Neuronal stem cell (in vitro differentiated cells): ENCODE data around the gene ERC1.

Experiments used
- DNase-seq: peaks from one replicate; pipeline ENCODE4 v3.0.0-alpha.2; 2013; ENCODE audit warnings: low spot score
- H2AFZ ChIP-seq: one replicate; pipeline ENCODE4 v1.6.1; 2013; ENCODE audit warnings: mild to moderate bottlenecking, low read length, inconsistent platforms
- H2AK5ac ChIP-seq: 2 replicates; pipeline ENCODE4 v1.6.1; 2013; ENCODE audit warnings: low read depth, mild to moderate bottlenecking, inconsistent platforms, low read length, moderate library complexity, mixed read lengths
- H2BK120ac ChIP-seq: 2 replicates; pipeline ENCODE4 v1.6.1; 2013; ENCODE audit warnings: low read depth, mild to moderate bottlenecking, inconsistent platforms, low read length, moderate library complexity, mixed read lengths
- H2BK12ac ChIP-seq: one replicate; pipeline ENCODE4 v1.6.1; 2013; ENCODE audit warnings: low read length, inconsistent platforms
- H2BK15ac ChIP-seq: 2 replicates; pipeline ENCODE4 v1.6.1; 2013; ENCODE audit warnings: mild to moderate bottlenecking, low read length, inconsistent platforms, mixed read lengths
- H2BK5ac ChIP-seq: one replicate; pipeline ENCODE4 v1.6.1; 2013; ENCODE audit warnings: inconsistent platforms, mild to moderate bottlenecking, low read length, moderate library complexity
- H3K14ac ChIP-seq: one replicate; pipeline ENCODE4 v1.6.1; 2013; ENCODE audit warnings: low read length, inconsistent platforms
- H3K18ac ChIP-seq: 2 replicates; pipeline ENCODE4 v1.6.1; 2013; ENCODE audit warnings: low read length, inconsistent platforms
- H3K23ac ChIP-seq: 2 replicates; pipeline ENCODE4 v1.6.1; 2013; ENCODE audit warnings: low read depth, mild to moderate bottlenecking, mixed read lengths, low read length, inconsistent platforms; ENCODE audit not compliant: poor library complexity
- H3K27ac ChIP-seq: replicated peaks from 3 replicates; pipeline ENCODE4 v1.5.1; 2013; ENCODE audit warnings: low read length, inconsistent platforms
- H3K27me3 ChIP-seq, 3 experiments: 2 replicates each; pipeline ENCODE4 v1.6.1; 2013; ENCODE audit warnings: low read length in 3 of 3, mild to moderate bottlenecking in 2 of 3, inconsistent platforms in 1 of 3, low read depth in 1 of 3, mixed read lengths in 1 of 3, moderate library complexity in 1 of 3; ENCODE audit not compliant: control insufficient read depth in 3 of 3, insufficient read depth in 3 of 3
- H3K36me3 ChIP-seq, 2 donors: replicated peaks in 1 of 2; 2 replicates each; pipeline ENCODE4 v1.6.1; 2013; ENCODE audit warnings: low read length in 2 of 2; ENCODE audit not compliant: control insufficient read depth in 2 of 2, insufficient read depth in 2 of 2
- H3K4ac ChIP-seq: 2 replicates; pipeline ENCODE4 v1.6.1; 2013; ENCODE audit warnings: inconsistent platforms, mild to moderate bottlenecking, low read length, moderate library complexity
- H3K4me1 ChIP-seq, 2 donors: 1 replicate in 1 of 2; 2 replicates in 1 of 2; pipeline ENCODE4 v1.6.1; 2013; ENCODE audit warnings: low read length in 2 of 2, low read depth in 1 of 2; ENCODE audit not compliant: control insufficient read depth in 2 of 2, insufficient read depth in 1 of 2
- H3K4me2 ChIP-seq: one replicate; pipeline ENCODE4 v1.6.1; 2013; ENCODE audit warnings: mild to moderate bottlenecking, low read length, inconsistent platforms; ENCODE audit not compliant: insufficient read depth, poor library complexity, severe bottlenecking
- H3K4me3 ChIP-seq, 2 donors: 2 replicates each; pipeline ENCODE4 v1.5.1; 2013; ENCODE audit warnings: low read length in 2 of 2, mild to moderate bottlenecking in 2 of 2, inconsistent platforms in 1 of 2, moderate library complexity in 1 of 2
- H3K79me1 ChIP-seq: one replicate; pipeline ENCODE4 v1.6.1; 2013; ENCODE audit warnings: low read depth, mild to moderate bottlenecking, inconsistent platforms, low read length, moderate library complexity
- H3K9ac ChIP-seq: one replicate; pipeline ENCODE4 v1.6.1; 2013; ENCODE audit warnings: mild to moderate bottlenecking, low read depth, low read length, inconsistent platforms; ENCODE audit not compliant: poor library complexity
- H3K9me3 ChIP-seq, 2 donors: replicated peaks in 1 of 2; 2 replicates each; pipeline versions ENCODE3 to v1.6.1; 2013; ENCODE audit warnings: low read length in 2 of 2, mild to moderate bottlenecking in 2 of 2, inconsistent platforms in 1 of 2, low read depth in 1 of 2, mixed read lengths in 1 of 2, moderate library complexity in 1 of 2; ENCODE audit not compliant: control insufficient read depth in 2 of 2, insufficient read depth in 1 of 2
- H4K8ac ChIP-seq: one replicate; pipeline ENCODE4 v1.6.1; 2013; ENCODE audit warnings: low read depth, mild to moderate bottlenecking, inconsistent platforms, low read length, moderate library complexity
- H4K91ac ChIP-seq: one replicate; pipeline ENCODE4 v1.6.1; 2013; ENCODE audit warnings: low read length, low read depth, mild to moderate bottlenecking, inconsistent platforms; ENCODE audit not compliant: poor library complexity
- WGBS, 2 donors: extraction: QIAGEN DNeasy Blood & Tissue Kit; methylation state at CpG; one replicate each; pipeline ENCODE4 v1.1.7; 2013; ENCODE audit warnings: missing lambda C conversion rate in 2 of 2, mixed read lengths in 1 of 2; ENCODE audit not compliant: insufficient read length in 2 of 2, insufficient replicate concordance in 1 of 2; ENCODE audit errors: extremely low coverage in 2 of 2; 5-methylcytosine and 5-hydroxymethylcytosine counted together

Gene ERC1

DNA sequence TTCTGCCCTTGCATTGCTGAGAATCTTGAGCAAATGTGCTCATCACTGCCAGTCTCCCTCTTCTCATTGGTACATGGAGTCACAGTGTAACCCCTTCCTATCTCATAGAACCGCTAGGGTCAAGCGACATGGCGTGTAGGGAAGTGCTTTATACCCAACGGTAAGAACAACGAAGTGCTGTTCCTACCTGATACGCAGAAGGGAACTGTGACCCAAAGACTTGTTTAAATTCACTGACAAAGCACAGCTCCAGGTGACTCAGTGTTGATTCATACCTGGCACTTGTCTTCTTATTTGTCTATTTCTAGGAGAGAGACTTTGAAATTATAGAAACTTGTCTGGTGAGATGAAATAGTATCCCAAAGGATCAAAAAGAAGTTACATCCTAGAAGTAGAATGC, 549.7 kb downstream of the ERC1 start:
- Histone ChIP-seq H3K36me3 (peaks cover 0 to 14% of the 10 kb centered on the region in 2 donors), H3K9me3 (peaks cover 0 to 12% of the 10 kb centered on the region in 2 donors), H3K4ac (no peak overlapping the region), H2BK15ac (no peak overlapping the region), H3K9ac (no peak overlapping the region), H2BK120ac (no peak overlapping the region), H3K27me3 (peaks cover 0 to 48% (median 0%) of the 10 kb centered on the region in 3 experiments), H2BK12ac (no peak overlapping the region), H3K14ac (no peak overlapping the region), H2BK5ac (no peak overlapping the region), H2AFZ (no peak overlapping the region), H3K23ac (no peak overlapping the region), H3K4me1 (peaks cover 0 to 7% of the 10 kb centered on the region in 2 donors), H2AK5ac (no peak overlapping the region), H4K91ac (no peak overlapping the region), H3K79me1 (peaks cover 9% of the 10 kb centered on the region), H3K27ac (no peak overlapping the region), H3K4me3 (no peak overlapping the region), H4K8ac (no peak overlapping the region), H3K4me2 (no peak overlapping the region), H3K18ac (no peak overlapping the region)
- DNase-seq, result no peak
- WGBS, 2 donors, result no CpG with 5 or more reads among the region's 6 CpGs

DNA sequence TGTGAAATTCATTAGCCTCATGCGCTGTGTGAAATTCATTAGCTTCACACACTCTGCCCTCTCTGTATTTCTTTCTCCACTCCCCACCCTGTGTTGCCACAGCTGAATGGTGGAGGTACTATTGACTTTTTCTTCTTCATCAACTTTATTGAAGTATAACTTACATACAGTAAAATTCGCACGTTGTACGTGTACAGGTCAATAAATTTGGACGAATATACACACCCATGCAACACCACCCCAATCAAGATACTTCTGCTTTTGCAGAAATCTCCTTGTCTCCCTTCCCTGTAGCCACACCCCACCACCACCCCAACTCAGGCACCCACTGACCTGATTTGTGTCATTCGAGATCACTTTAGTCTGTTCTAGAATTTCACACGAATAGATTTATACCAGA, 551.6 kb downstream of the ERC1 start:
- Histone ChIP-seq H2BK120ac (no peak overlapping the region), H3K18ac (no peak overlapping the region), H4K8ac (no peak overlapping the region), H2BK12ac (no peak overlapping the region), H3K4me2 (no peak overlapping the region), H3K9me3 (peaks cover 5 to 17% of the 10 kb centered on the region in 2 donors), H3K4me3 (no peak overlapping the region), H3K27me3 (peaks cover 0 to 40% (median 0%) of the 10 kb centered on the region in 3 experiments), H3K9ac (no peak overlapping the region), H3K36me3 (peaks cover 0 to 26% of the 10 kb centered on the region in 2 donors), H3K79me1 (peaks cover 20% of the 10 kb centered on the region), H3K23ac (no peak overlapping the region), H2BK15ac (no peak overlapping the region), H4K91ac (no peak overlapping the region), H3K4ac (no peak overlapping the region), H2AK5ac (no peak overlapping the region), H3K4me1 (peaks cover 0 to 11% of the 10 kb centered on the region in 2 donors), H2AFZ (no peak overlapping the region), H3K14ac (no peak overlapping the region), H2BK5ac (no peak overlapping the region), H3K27ac (no peak overlapping the region)
- DNase-seq, result no peak
- no CpG with 5 or more reads among the region's 7 CpGs for WGBS, 2 donors

DNA sequence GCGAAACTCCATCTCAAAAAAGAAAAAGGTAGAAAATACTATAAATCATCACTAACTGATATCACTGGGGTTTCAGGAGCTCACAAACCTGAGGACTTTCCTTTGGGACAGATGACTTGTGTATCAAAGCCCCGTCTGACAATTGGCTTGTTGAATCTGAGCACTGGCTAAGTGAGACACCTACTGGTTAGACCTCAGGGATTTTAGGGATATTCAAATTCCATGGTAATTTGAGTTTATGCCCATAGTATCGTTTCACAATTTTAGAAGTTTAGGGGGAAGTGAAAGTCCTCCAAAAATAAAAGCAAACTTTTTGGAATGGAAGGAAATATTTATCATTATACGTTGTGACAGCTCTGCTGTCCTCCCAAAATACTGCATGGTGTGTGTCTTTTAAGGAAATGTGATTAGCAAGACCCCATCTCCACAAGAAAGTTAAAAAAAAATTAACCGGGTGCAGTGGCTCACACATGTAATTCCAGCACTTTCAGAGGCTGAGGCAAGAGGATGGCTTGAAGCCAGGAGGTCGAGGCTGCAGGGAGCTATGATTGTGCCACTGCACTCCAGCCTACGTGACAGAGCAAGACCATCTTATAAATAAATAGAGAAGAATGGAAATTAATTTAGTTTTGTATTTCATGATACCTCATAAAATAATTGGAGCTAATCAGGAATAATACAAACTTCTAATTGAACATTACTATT, 554.1 kb downstream of the ERC1 start:
- no peak overlapping the region for H3K4me3 ChIP-seq
- peaks cover 0 to 8% of the 10 kb centered on the region in 2 donors for H3K4me1 ChIP-seq
- H3K9ac ChIP-seq, result no peak overlapping the region
- no peak for DNase-seq
- H3K27ac ChIP-seq, result no peak overlapping the region
- peaks cover 20% of the 10 kb centered on the region for H3K79me1 ChIP-seq
- H2BK15ac ChIP-seq, result no peak overlapping the region
- no peak overlapping the region for H2BK5ac ChIP-seq
- H3K9me3 ChIP-seq, result peaks cover 5 to 18% of the 10 kb centered on the region in 2 donors
- no peak overlapping the region for H3K23ac ChIP-seq
- no peak overlapping the region for H2AK5ac ChIP-seq
- H4K8ac ChIP-seq, result no peak overlapping the region
- no peak overlapping the region for H2AFZ ChIP-seq
- H3K14ac ChIP-seq, result no peak overlapping the region
- no peak overlapping the region for H3K18ac ChIP-seq
- no peak overlapping the region for H2BK12ac ChIP-seq
- no peak overlapping the region for H4K91ac ChIP-seq
- peaks cover 0 to 19% (median 0%) of the 10 kb centered on the region in 3 experiments for H3K27me3 ChIP-seq
- no CpG with 5 or more reads among the region's 7 CpGs for WGBS, 2 donors
- H3K36me3 ChIP-seq, result peaks cover 0 to 26% of the 10 kb centered on the region in 2 donors
- no peak overlapping the region for H3K4me2 ChIP-seq
- no peak overlapping the region for H2BK120ac ChIP-seq
- no peak overlapping the region for H3K4ac ChIP-seq
